Vagina (tissue), 2 donors: ENCODE results near the gene NR2F1-AS1. TPM values are rescaled to one million over a fixed set of nuclear protein-coding genes. Genes with fewer than 3 reads are reported as not detected.

Source experiments
- DNase-seq, 2 donors: peaks; one replicate each; pipeline ENCODE4 v3.0.0-alpha.2; 2017; ENCODE audit errors: extremely low spot score in 2 of 2
- H3K27ac ChIP-seq: fragments of 200-600 bp; sonication (generic); one replicate; pipeline ENCODE4 v1.5.1; 2019
- H3K27me3 ChIP-seq: fragments of 200-600 bp; sonication (generic); one replicate; pipeline ENCODE4 v1.5.1; 2019
- H3K36me3 ChIP-seq, 2 donors: fragments of 200-600 bp; sonication (generic); one replicate each; pipeline ENCODE4 v1.5.1; 2017 to 2019
- H3K4me1 ChIP-seq: fragments of 200-600 bp; sonication (generic); one replicate; pipeline ENCODE4 v1.5.1; 2019
- H3K4me3 ChIP-seq, 2 donors: fragments of 200-600 bp; sonication (generic); 1 replicate in 1 of 2; 2 replicates in 1 of 2; pipeline ENCODE4 v1.5.1; 2016 to 2019
- H3K9me3 ChIP-seq: fragments of 200-600 bp; sonication (generic); one replicate; pipeline ENCODE4 v1.5.1; 2019
- CTCF ChIP-seq, 3 experiments: fragments of 450-650 bp in 2 of 3; fragments of 200-600 bp in 1 of 3; sonication (generic) in 1 of 3; IDR thresholded peaks; one replicate each; pipeline ENCODE4 v1.5.1; 2017 to 2019; ENCODE audit warnings: antibody characterized with exemption in 3 of 3, mild to moderate bottlenecking in 2 of 3, moderate library complexity in 2 of 3
- POLR2A ChIP-seq, 2 donors: fragments of 450-650 bp; IDR thresholded peaks; one replicate each; pipeline ENCODE4 v1.6.1; 2017; ENCODE audit warnings: antibody characterized with exemption in 2 of 2, mild to moderate bottlenecking in 2 of 2, moderate library complexity in 2 of 2
- POLR2AphosphoS5 ChIP-seq, 2 donors: sonication (generic); formaldehyde crosslinking; IDR thresholded peaks; one replicate each; pipeline ENCODE4 v1.9.0; 2017; ENCODE audit warnings: antibody characterized with exemption in 2 of 2, mild to moderate bottlenecking in 2 of 2, low read depth in 1 of 2; ENCODE audit not compliant: insufficient read depth in 1 of 2
- intact Hi-C: fragments of 100-400 bp; cut with DNase I; formaldehyde crosslinking; loops from one replicate; pipeline ENCODE4 v1.15.1; 2023
- total RNA-seq: library from RNA; depleted of rRNA; stranded (reverse); fragments of >200 nt; gene quantifications from one replicate; pipeline ENCODE4 v1.2.3, GENCODE V29; 2016

NR2F1-AS1 gene
- total RNA-seq, 1 donor from 2014 or later = 22.3 TPM

- no peaks in the 10 kb centered on the region for H3K4me1 ChIP-seq
- H3K9me3 ChIP-seq = no peaks in the 10 kb centered on the region
- H3K27me3 ChIP-seq = no peaks in the 10 kb centered on the region
- no peak for DNase-seq
- TF ChIP-seq POLR2A (IDR thresholded peaks at IDR 0.05) (no peak), CTCF (IDR thresholded peaks at IDR 0.05) (no peak)
- H3K27ac ChIP-seq = no peak overlapping the region
- intact Hi-C loops = no loop called here
- no peaks in the 10 kb centered on the region for H3K36me3 ChIP-seq
- H3K4me3 ChIP-seq = no peak overlapping the region
These were observed 177.7 kb downstream of the NR2F1-AS1 start for GRCh38 chr5:93403141-93403928.

GRCh38 chr5:93402451-93402850 is 178.6 kb downstream of the NR2F1-AS1 start:
- Histone ChIP-seq H3K9me3 (no peaks in the 10 kb centered on the region), H3K27ac (no peak overlapping the region), H3K4me1 (no peaks in the 10 kb centered on the region), H3K27me3 (no peaks in the 10 kb centered on the region), H3K4me3 (no peak overlapping the region), H3K36me3 (no peaks in the 10 kb centered on the region)
- intact Hi-C loops = no loop called here
- no peak for DNase-seq
- TF ChIP-seq POLR2A (IDR thresholded peaks at IDR 0.05) = no peak
- no peak for TF ChIP-seq CTCF (IDR thresholded peaks at IDR 0.05)
- TF ChIP-seq POLR2AphosphoS5 (IDR thresholded peaks at IDR 0.05; ENCODE audit: insufficient read depth in 1 of 2, low read depth in 1 of 2) = no peak

- H3K27me3 ChIP-seq = no peaks in the 10 kb centered on the region
- no peak for DNase-seq
- H3K4me1 ChIP-seq = no peaks in the 10 kb centered on the region
- no peaks in the 10 kb centered on the region for H3K9me3 ChIP-seq
- H3K4me3 ChIP-seq = no peak overlapping the region
- no peak overlapping the region for H3K27ac ChIP-seq
- intact Hi-C loops = no loop called here
- H3K36me3 ChIP-seq = no peaks in the 10 kb centered on the region
- TF ChIP-seq POLR2A (IDR thresholded peaks at IDR 0.05) = no peak
- no peak for TF ChIP-seq POLR2AphosphoS5 (IDR thresholded peaks at IDR 0.05; ENCODE audit: insufficient read depth in 1 of 2, low read depth in 1 of 2)
- no peak for TF ChIP-seq CTCF (IDR thresholded peaks at IDR 0.05)
These were observed 179.3 kb downstream of the NR2F1-AS1 start for GRCh38 chr5:93401634-93402213.

- intact Hi-C loops = no loop called here
- Histone ChIP-seq H3K4me3 (no peak overlapping the region), H3K36me3 (no peaks in the 10 kb centered on the region), H3K9me3 (no peaks in the 10 kb centered on the region), H3K27ac (no peak overlapping the region), H3K4me1 (peaks cover 9% of the 10 kb centered on the region), H3K27me3 (no peaks in the 10 kb centered on the region)
- no peak for DNase-seq
- TF ChIP-seq CTCF (IDR thresholded peaks at IDR 0.05) (no peak), POLR2AphosphoS5 (IDR thresholded peaks at IDR 0.05; ENCODE audit: insufficient read depth in 1 of 2, low read depth in 1 of 2) (no peak), POLR2A (IDR thresholded peaks at IDR 0.05) (no peak)
These were observed 181.3 kb downstream of the NR2F1-AS1 start for GRCh38 chr5:93399675-93400074.

- TF ChIP-seq POLR2A (IDR thresholded peaks at IDR 0.05) (no peak), CTCF (IDR thresholded peaks at IDR 0.05) (no peak), POLR2AphosphoS5 (IDR thresholded peaks at IDR 0.05; ENCODE audit: insufficient read depth in 1 of 2, low read depth in 1 of 2) (no peak)
- DNase-seq = no peak
- intact Hi-C loops = no loop called here
- H3K36me3 ChIP-seq = no peaks in the 10 kb centered on the region
- peaks cover 9% of the 10 kb centered on the region for H3K4me1 ChIP-seq
- no peaks in the 10 kb centered on the region for H3K27me3 ChIP-seq
- H3K27ac ChIP-seq = no peak overlapping the region
- no peaks in the 10 kb centered on the region for H3K9me3 ChIP-seq
- no peak overlapping the region for H3K4me3 ChIP-seq
These were observed 185.0 kb downstream of the NR2F1-AS1 start for GRCh38 chr5:93395971-93396379.
